ENCODE data around the gene CTNNBL1. TPM values are rescaled to one million over a fixed set of nuclear protein-coding genes. Genes with fewer than 3 reads are reported as not detected.

Gene CTNNBL1
- total and polyA plus RNA-seq, 2 experiments from 2014 or later: 36.3 to 68.7 TPM

GRCh38 chr20:37669773-37670236, 24.0 kb upstream of the CTNNBL1 start (continued):
- no peak for TF ChIP-seq ZNF114 (CRISPR knock-in tag; IDR thresholded peaks at IDR 0.05)

- H3K4me1 Mint-ChIP-seq: peaks cover 14% of the 10 kb centered on the region
- H3K4me3 Mint-ChIP-seq: no peak overlapping the region
- Histone ChIP-seq H3K4me1 (ENCODE audit: insufficient read depth) (peaks cover 12% of the 10 kb centered on the region; the same call in 1 of the 2 replicates), H3K27me3 (ENCODE audit: insufficient read depth) (no peaks in the 10 kb centered on the region), H3K4me3 (no peak overlapping the region), H3K4me2 (no peak overlapping the region), H3K36me3 (ENCODE audit: insufficient read depth) (no peaks in the 10 kb centered on the region), H3K27ac (ENCODE audit: low read depth) (no peak overlapping the region), H4K20me1 (replicated peaks; ENCODE audit: insufficient read depth) (no peaks in the 10 kb centered on the region), H3K79me2 (replicated peaks; ENCODE audit: insufficient read depth) (no peaks in the 10 kb centered on the region), H3F3A (replicated peaks; ENCODE audit: low read depth) (no peaks in the 10 kb centered on the region), H3K9me2 (ENCODE audit: insufficient read depth) (no peaks in the 10 kb centered on the region), H2AFZ (0 out of 2 replicates have a peak overlapping the region, but pooled peaks have one; percentile 18)
- H3K9me3 Mint-ChIP-seq: 0 out of 3 replicates have a peak, but pooled peaks cover 3% of the 10 kb centered on the region
- TF ChIP-seq CREB1 (CRISPR knock-in tag; IDR thresholded peaks at IDR 0.05; ENCODE audit: low read depth) (no peak), POLR2AphosphoS5 (IDR thresholded peaks at IDR 0.05; ENCODE audit: low read depth) (no peak)
- peaks cover 5% of the 10 kb centered on the region for H3K27me3 Mint-ChIP-seq (ENCODE audit: insufficient read depth, low read depth, poor library complexity)
- no peaks in the 10 kb centered on the region for H3K36me3 Mint-ChIP-seq (ENCODE audit: low read depth)
- no peak for DNase-seq (ENCODE audit: low spot score)
- ATAC-seq: peak; percentile 34; the same call in 2 of the 3 replicates
- no peak overlapping the region for H3K27ac Mint-ChIP-seq
These were observed 23.5 kb upstream of the CTNNBL1 start for GRCh38 chr20:37670351-37670791.

GRCh38 chr20:37672143-37672542, 21.7 kb upstream of the CTNNBL1 start:
- Mint-ChIP-seq H3K27ac (no peak overlapping the region), H3K9me3 (no peaks in the 10 kb centered on the region), H3K4me1 (peaks cover 14% of the 10 kb centered on the region), H3K27me3 (ENCODE audit: insufficient read depth, low read depth, poor library complexity) (peaks cover 5% of the 10 kb centered on the region), H3K36me3 (ENCODE audit: low read depth) (no peaks in the 10 kb centered on the region), H3K4me3 (no peak overlapping the region)
- ATAC-seq (no peak), DNase-seq (ENCODE audit: low spot score) (no peak)
- Histone ChIP-seq H3F3A (replicated peaks; ENCODE audit: low read depth) (no peaks in the 10 kb centered on the region), H3K27me3 (ENCODE audit: insufficient read depth) (no peaks in the 10 kb centered on the region), H3K4me3 (no peak overlapping the region), H2AFZ (no peak overlapping the region), H3K4me2 (no peak overlapping the region), H4K20me1 (replicated peaks; ENCODE audit: insufficient read depth) (no peaks in the 10 kb centered on the region), H3K79me2 (replicated peaks; ENCODE audit: insufficient read depth) (no peaks in the 10 kb centered on the region), H3K9me2 (ENCODE audit: insufficient read depth) (no peaks in the 10 kb centered on the region), H3K27ac (ENCODE audit: low read depth) (no peak overlapping the region), H3K4me1 (ENCODE audit: insufficient read depth) (peaks cover 12% of the 10 kb centered on the region; the same call in 1 of the 2 replicates), H3K36me3 (ENCODE audit: insufficient read depth) (no peaks in the 10 kb centered on the region)
- TF ChIP-seq ETS1 (IDR thresholded peaks at IDR 0.05): no peak
- TF ChIP-seq EZH2 (IDR thresholded peaks at IDR 0.05; ENCODE audit: low read depth, unreplicated experiment): no peak
- TF ChIP-seq REST (IDR thresholded peaks at IDR 0.05; ENCODE audit: unreplicated experiment): no peak
- no peak for TF ChIP-seq ZNF114 (CRISPR knock-in tag; IDR thresholded peaks at IDR 0.05)
- TF ChIP-seq CTCF (conservative IDR thresholded peaks at IDR 0.05; ENCODE audit: low read depth in 2 of 2): no peak
- TF ChIP-seq NANOG (IDR thresholded peaks at IDR 0.05; ENCODE audit: borderline replicate concordance): no peak
- no peak for TF ChIP-seq POLR2AphosphoS5 (IDR thresholded peaks at IDR 0.05; ENCODE audit: low read depth)
- no peak for TF ChIP-seq JUNB (IDR thresholded peaks at IDR 0.05; ENCODE audit: unreplicated experiment)

All from GM23338 (cell line).